ENCODE measurements around the gene ICA1L.

- TF ChIP-seq CTCF (IDR thresholded peaks at IDR 0.05; ENCODE audit: poor library complexity): no peak
- TF ChIP-seq EZH2phosphoT487 (IDR thresholded peaks at IDR 0.05; ENCODE audit: low read depth, severe bottlenecking, unreplicated experiment): no peak
- TF ChIP-seq EZH2 (IDR thresholded peaks at IDR 0.05; ENCODE audit: borderline replicate concordance): no peak
Observed at GRCh38 chr2:202847693-202848524, 23.7 kb downstream of the ICA1L start.
